CD8-positive, alpha-beta memory T cell (primary cell): ENCODE measurements around the gene SLC24A4. TPM values are rescaled to one million over a fixed set of nuclear protein-coding genes. Genes with fewer than 3 reads are reported as not detected.

Source experiments
- CTCF ChIA-PET: fragments of 350-600 bp; sonication (Branson Sonifier 250); formaldehyde crosslinking; loops from one replicate; lab custom pipeline; 2021; ENCODE audit warnings: antibody characterized with exemption; lab: Charles Lee
- POLR2A ChIA-PET: fragments of 350-600 bp; sonication (Branson Sonifier 250); formaldehyde crosslinking; loops from one replicate; lab custom pipeline; 2021; ENCODE audit warnings: antibody characterized with exemption; lab: Charles Lee
- DNase-seq, 5 donors: peaks; one replicate each; pipeline versions ENCODE4 v3.0.0 to v3.0.0-alpha.2; 2020 to 2022; ENCODE audit warnings: mixed read lengths in 1 of 5
- H3K27ac ChIP-seq: one replicate; pipeline ENCODE4 v1.7.0; 2013; ENCODE audit warnings: low read depth, mild to moderate bottlenecking, low read length, moderate library complexity
- H3K27me3 ChIP-seq: 2 replicates; pipeline ENCODE4 v1.7.0; 2013; ENCODE audit warnings: low read length, mild to moderate bottlenecking; ENCODE audit not compliant: insufficient read depth, poor library complexity, severe bottlenecking
- H3K36me3 ChIP-seq: 2 replicates; pipeline ENCODE4 v1.7.0; 2013; ENCODE audit warnings: mild to moderate bottlenecking, low read length, moderate library complexity; ENCODE audit not compliant: insufficient read depth
- H3K4me1 ChIP-seq: 2 replicates; pipeline ENCODE4 v1.7.0; 2013; ENCODE audit warnings: mild to moderate bottlenecking, low read length, moderate library complexity; ENCODE audit not compliant: insufficient read depth
- H3K4me3 ChIP-seq: 2 replicates; pipeline ENCODE4 v1.7.0; 2013; ENCODE audit warnings: mild to moderate bottlenecking, low read length
- H3K9me3 ChIP-seq: 2 replicates; pipeline ENCODE4 v1.7.0; 2013; ENCODE audit warnings: mild to moderate bottlenecking, low read length
- H3K27ac Mint-ChIP-seq, 8 donors: one replicate each; pipeline ENCODE4 v1.8.0; 2020 to 2021; ENCODE audit warnings: mixed read lengths in 8 of 8, mild to moderate bottlenecking in 6 of 8, inconsistent platforms in 3 of 8, moderate library complexity in 3 of 8
- H3K27me3 Mint-ChIP-seq, 2 donors: one replicate each; pipeline ENCODE4 v1.8.0; 2020 to 2021; ENCODE audit warnings: mixed read lengths in 2 of 2, mild to moderate bottlenecking in 1 of 2, moderate library complexity in 1 of 2
- H3K36me3 Mint-ChIP-seq, 3 donors: one replicate each; pipeline ENCODE4 v1.8.0; 2020 to 2021; ENCODE audit warnings: mixed read lengths in 3 of 3, inconsistent platforms in 1 of 3, mild to moderate bottlenecking in 1 of 3
- H3K4me1 Mint-ChIP-seq, 3 donors: one replicate each; pipeline ENCODE4 v1.8.0; 2020 to 2021; ENCODE audit warnings: mixed read lengths in 3 of 3, inconsistent platforms in 1 of 3, mild to moderate bottlenecking in 1 of 3
- H3K4me3 Mint-ChIP-seq, 7 donors: one replicate each; pipeline ENCODE4 v1.8.0; 2020 to 2021; ENCODE audit warnings: mixed read lengths in 7 of 7, mild to moderate bottlenecking in 6 of 7, moderate library complexity in 4 of 7, inconsistent platforms in 2 of 7
- H3K9me3 Mint-ChIP-seq, 5 donors: one replicate each; pipeline ENCODE4 v1.8.0; 2020 to 2022; ENCODE audit warnings: mixed read lengths in 5 of 5, mild to moderate bottlenecking in 3 of 5, moderate library complexity in 2 of 5, inconsistent platforms in 1 of 5
- polyA plus RNA-seq: library from polyadenylated mRNA; unstranded; fragments of 300-500 nt; fragmentation: Illumina TruSeq; gene quantifications from one replicate; pipeline ENCODE4 v1.2.3, GENCODE V29; 2021
- total RNA-seq, 2 experiments: library from RNA; stranded (reverse); gene quantifications; one replicate each; pipeline ENCODE4 v1.2.3, GENCODE V29; 2021

The SLC24A4 gene
- total and polyA plus RNA-seq, 3 experiments from 2014 or later, result 0.04 TPM; not detected in 2

DNA sequence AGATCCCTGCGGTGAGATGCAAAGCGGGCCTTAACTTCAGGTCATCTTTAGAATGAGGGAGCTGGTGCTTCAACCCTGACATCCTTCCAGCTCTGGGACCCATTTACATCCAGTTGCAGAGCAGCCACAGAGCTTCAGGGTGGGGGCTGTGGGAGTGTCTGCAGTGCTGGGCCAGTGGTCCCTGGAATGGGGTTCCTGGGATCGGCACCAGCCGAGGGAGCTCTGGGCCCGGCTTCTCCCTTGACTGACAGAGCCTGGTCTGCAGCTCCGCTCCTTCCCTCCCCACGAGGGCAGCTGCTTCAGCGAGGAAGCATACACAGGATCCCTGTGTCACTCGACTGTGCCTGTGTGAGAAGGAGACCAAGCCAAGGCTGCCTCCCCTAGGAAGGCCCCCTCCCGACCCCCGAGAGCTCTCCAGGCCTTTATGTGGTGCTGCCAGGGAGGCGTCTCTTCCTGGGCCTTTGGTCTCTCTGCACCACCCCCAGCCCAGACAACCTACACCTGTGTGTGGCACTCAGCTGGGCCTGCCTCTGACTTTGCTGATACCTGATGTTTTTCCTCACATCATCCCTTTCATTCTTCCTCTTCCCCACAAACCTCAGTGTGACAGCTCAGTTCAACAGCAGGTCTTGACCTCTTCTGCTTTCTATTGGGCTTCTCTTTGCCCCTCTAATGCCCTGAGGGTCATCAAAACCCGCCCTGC is 142.5 kb downstream of the SLC24A4 start:
- no peaks in the 10 kb centered on the region for H3K27me3 ChIP-seq
- POLR2A ChIA-PET, result no interaction called here
- peak overlapping the region in 2 of 8 donors; percentile 43 to 85 for H3K27ac Mint-ChIP-seq
- H3K4me1 Mint-ChIP-seq, result peaks cover 26 to 33% (median 27%) of the 10 kb centered on the region in 3 donors
- H3K27me3 Mint-ChIP-seq, result peaks cover 0 to 1% of the 10 kb centered on the region in 2 donors
- DNase-seq, result no peak
- no peak overlapping the region for H3K27ac ChIP-seq
- H3K4me3 ChIP-seq, result no peak overlapping the region
- H3K36me3 ChIP-seq, result no peaks in the 10 kb centered on the region
- no peak overlapping the region for H3K4me3 Mint-ChIP-seq
- H3K9me3 ChIP-seq, result no peaks in the 10 kb centered on the region
- H3K9me3 Mint-ChIP-seq, result peaks cover 0 to 11% (median 3%) of the 10 kb centered on the region in 5 donors
- H3K4me1 ChIP-seq, result peaks cover 14% of the 10 kb centered on the region
- peaks cover 0 to 16% (median 4%) of the 10 kb centered on the region in 3 donors for H3K36me3 Mint-ChIP-seq
- CTCF ChIA-PET, result interaction anchor here (1.2 to 1.6 kb wide), 2 partner anchors 9 to 158 kb away, joined by 3 read pairs; no protein-coding TSS in a partner anchor

GRCh38 chr14:92466059-92466458 is 143.1 kb downstream of the SLC24A4 start:
- peak overlapping the region in 2 of 8 donors; percentile 43 to 85 for H3K27ac Mint-ChIP-seq
- POLR2A ChIA-PET, result no interaction called here
- CTCF ChIA-PET, result interaction anchor here (1.2 to 1.6 kb wide), 2 partner anchors 8 to 157 kb away, joined by 3 read pairs; no protein-coding TSS in a partner anchor
- H3K27me3 Mint-ChIP-seq, result peaks cover 0 to 1% of the 10 kb centered on the region in 2 donors
- H3K4me1 Mint-ChIP-seq, result peaks cover 22 to 27% (median 24%) of the 10 kb centered on the region in 3 donors
- no peak for DNase-seq
- Histone ChIP-seq H3K9me3 (no peaks in the 10 kb centered on the region), H3K4me3 (no peak overlapping the region), H3K36me3 (no peaks in the 10 kb centered on the region), H3K4me1 (peaks cover 9% of the 10 kb centered on the region), H3K27me3 (no peaks in the 10 kb centered on the region), H3K27ac (no peak overlapping the region)
- peaks cover 0 to 16% (median 4%) of the 10 kb centered on the region in 3 donors for H3K36me3 Mint-ChIP-seq
- no peak overlapping the region for H3K4me3 Mint-ChIP-seq
- H3K9me3 Mint-ChIP-seq, result peaks cover 0 to 11% (median 3%) of the 10 kb centered on the region in 5 donors

DNA sequence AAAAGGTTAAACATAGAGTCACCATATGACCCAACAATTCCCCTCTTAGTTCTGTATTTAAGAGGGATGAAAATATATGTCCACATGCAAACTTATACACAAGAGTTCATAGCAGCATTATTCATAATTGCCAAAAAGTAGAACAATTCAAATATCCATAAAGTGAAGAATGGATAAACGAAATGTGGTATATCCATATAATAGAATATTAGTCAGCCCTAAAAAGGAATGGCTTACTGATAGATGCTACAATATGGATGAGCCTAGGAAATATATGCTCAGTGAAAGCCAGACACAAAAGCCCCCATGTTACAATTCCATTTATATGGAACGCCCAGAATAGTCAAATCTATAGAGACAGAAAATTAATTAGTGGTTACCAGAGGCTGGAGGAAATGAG is 146.6 kb downstream of the SLC24A4 start:
- Histone ChIP-seq H3K27me3 (no peaks in the 10 kb centered on the region), H3K4me3 (no peak overlapping the region), H3K9me3 (no peaks in the 10 kb centered on the region), H3K36me3 (no peaks in the 10 kb centered on the region), H3K27ac (no peak overlapping the region), H3K4me1 (no peaks in the 10 kb centered on the region)
- H3K27ac Mint-ChIP-seq, result no peak overlapping the region
- peaks cover 0 to 16% (median 4%) of the 10 kb centered on the region in 3 donors for H3K36me3 Mint-ChIP-seq
- H3K9me3 Mint-ChIP-seq, result peaks cover 0 to 11% (median 3%) of the 10 kb centered on the region in 5 donors
- no peak for DNase-seq
- no peaks in the 10 kb centered on the region for H3K27me3 Mint-ChIP-seq
- CTCF ChIA-PET, result no interaction called here
- no peak overlapping the region for H3K4me3 Mint-ChIP-seq
- H3K4me1 Mint-ChIP-seq, result peaks cover 3 to 13% (median 7%) of the 10 kb centered on the region in 3 donors
- POLR2A ChIA-PET, result no interaction called here

DNA sequence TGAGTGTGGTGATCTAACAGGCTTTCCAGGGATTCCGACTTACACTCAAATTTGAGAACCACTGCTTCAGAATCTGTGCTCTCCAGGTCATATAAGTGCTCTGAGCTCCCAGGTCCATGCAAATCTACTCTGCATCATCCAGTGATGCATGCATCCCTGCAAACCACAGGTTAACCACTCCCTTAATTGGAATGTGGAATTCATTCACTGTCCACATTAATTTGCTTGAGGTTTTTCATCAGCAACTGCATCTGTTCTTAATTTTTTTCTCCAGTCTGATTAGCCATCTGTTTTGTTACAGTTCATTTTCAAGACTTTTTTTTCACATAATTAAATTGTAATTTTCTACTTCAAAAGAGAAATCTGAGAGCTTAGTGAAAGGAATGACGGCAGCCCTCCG is 147.2 kb downstream of the SLC24A4 start:
- H3K36me3 Mint-ChIP-seq, result peaks cover 0 to 16% (median 4%) of the 10 kb centered on the region in 3 donors
- Histone ChIP-seq H3K27ac (no peak overlapping the region), H3K9me3 (no peaks in the 10 kb centered on the region), H3K36me3 (no peaks in the 10 kb centered on the region), H3K27me3 (no peaks in the 10 kb centered on the region), H3K4me3 (no peak overlapping the region), H3K4me1 (no peaks in the 10 kb centered on the region)
- H3K4me1 Mint-ChIP-seq, result peaks cover 3 to 13% (median 7%) of the 10 kb centered on the region in 3 donors
- POLR2A ChIA-PET, result no interaction called here
- CTCF ChIA-PET, result no interaction called here
- DNase-seq, result no peak
- H3K27ac Mint-ChIP-seq, result no peak overlapping the region
- no peaks in the 10 kb centered on the region for H3K27me3 Mint-ChIP-seq
- peaks cover 0 to 11% (median 3%) of the 10 kb centered on the region in 5 donors for H3K9me3 Mint-ChIP-seq
- no peak overlapping the region for H3K4me3 Mint-ChIP-seq

- Mint-ChIP-seq H3K27me3 (no peaks in the 10 kb centered on the region), H3K36me3 (peaks cover 0 to 16% (median 4%) of the 10 kb centered on the region in 3 donors), H3K9me3 (peaks cover 0 to 11% (median 3%) of the 10 kb centered on the region in 5 donors), H3K4me3 (no peak overlapping the region), H3K27ac (no peak overlapping the region), H3K4me1 (peaks cover 3 to 13% (median 7%) of the 10 kb centered on the region in 3 donors)
- H3K4me1 ChIP-seq, result no peaks in the 10 kb centered on the region
- POLR2A ChIA-PET, result no interaction called here
- H3K9me3 ChIP-seq, result no peaks in the 10 kb centered on the region
- H3K27me3 ChIP-seq, result no peaks in the 10 kb centered on the region
- H3K36me3 ChIP-seq, result no peaks in the 10 kb centered on the region
- no peak for DNase-seq
- no peak overlapping the region for H3K4me3 ChIP-seq
- CTCF ChIA-PET, result no interaction called here
- no peak overlapping the region for H3K27ac ChIP-seq
Measured at GRCh38 chr14:92470811-92471210, 147.8 kb downstream of the SLC24A4 start.

- peaks cover 0 to 15% (median 4%) of the 10 kb centered on the region in 3 donors for H3K36me3 Mint-ChIP-seq
- CTCF ChIA-PET, result no interaction called here
- Histone ChIP-seq H3K27ac (no peak overlapping the region), H3K4me3 (no peak overlapping the region), H3K4me1 (no peaks in the 10 kb centered on the region), H3K9me3 (no peaks in the 10 kb centered on the region), H3K36me3 (no peaks in the 10 kb centered on the region), H3K27me3 (no peaks in the 10 kb centered on the region)
- POLR2A ChIA-PET, result no interaction called here
- no peak overlapping the region for H3K27ac Mint-ChIP-seq
- H3K4me3 Mint-ChIP-seq, result no peak overlapping the region
- peaks cover 3 to 13% (median 7%) of the 10 kb centered on the region in 3 donors for H3K4me1 Mint-ChIP-seq
- no peak for DNase-seq
- no peaks in the 10 kb centered on the region for H3K27me3 Mint-ChIP-seq
- peaks cover 0 to 11% (median 3%) of the 10 kb centered on the region in 5 donors for H3K9me3 Mint-ChIP-seq
Measured at GRCh38 chr14:92471919-92472318, 149.0 kb downstream of the SLC24A4 start.

DNA sequence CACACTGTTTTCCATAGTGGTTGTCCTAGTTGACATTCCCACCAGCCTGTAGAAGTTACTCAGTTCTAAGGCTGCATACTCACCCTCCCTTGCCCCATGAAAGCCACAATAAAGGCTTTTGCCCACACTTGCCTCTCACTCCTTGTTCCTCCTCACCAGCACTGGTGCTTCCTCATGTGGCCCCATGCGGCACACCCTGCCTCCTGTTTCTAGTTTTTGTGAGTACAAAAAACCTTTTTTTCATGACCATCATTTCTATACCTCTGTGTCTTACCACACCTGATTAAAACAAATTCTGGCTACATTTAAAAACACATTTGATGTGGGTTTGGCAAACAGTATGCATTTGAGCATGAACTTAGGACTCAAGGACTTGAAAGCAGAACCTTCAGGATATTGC is 149.9 kb downstream of the SLC24A4 start:
- Histone ChIP-seq H3K27me3 (no peaks in the 10 kb centered on the region), H3K36me3 (no peaks in the 10 kb centered on the region), H3K27ac (no peak overlapping the region), H3K4me1 (no peaks in the 10 kb centered on the region), H3K4me3 (no peak overlapping the region), H3K9me3 (no peaks in the 10 kb centered on the region)
- Mint-ChIP-seq H3K4me1 (peaks cover 3 to 13% (median 7%) of the 10 kb centered on the region in 3 donors), H3K27me3 (no peaks in the 10 kb centered on the region), H3K27ac (peak overlapping the region in 3 of 8 donors; percentile 14 to 24 (median 19)), H3K9me3 (peaks cover 0 to 11% (median 0%) of the 10 kb centered on the region in 5 donors), H3K4me3 (no peak overlapping the region), H3K36me3 (peaks cover 0 to 11% (median 2%) of the 10 kb centered on the region in 3 donors)
- POLR2A ChIA-PET, result no interaction called here
- CTCF ChIA-PET, result no interaction called here
- no peak for DNase-seq

GRCh38 chr14:92473261-92473968 is 150.4 kb downstream of the SLC24A4 start:
- H3K27ac ChIP-seq, result no peak overlapping the region
- H3K36me3 Mint-ChIP-seq, result peaks cover 0 to 8% (median 2%) of the 10 kb centered on the region in 3 donors
- H3K9me3 ChIP-seq, result no peaks in the 10 kb centered on the region
- H3K36me3 ChIP-seq, result no peaks in the 10 kb centered on the region
- ChIA-PET CTCF (interaction anchor here (1.0 kb wide), 1 partner anchor 7 kb away, joined by 3 read pairs; no protein-coding TSS in a partner anchor), POLR2A (no interaction called here)
- no peaks in the 10 kb centered on the region for H3K27me3 Mint-ChIP-seq
- DNase-seq, result no peak
- no peaks in the 10 kb centered on the region for H3K4me1 ChIP-seq
- H3K27ac Mint-ChIP-seq, result no peak overlapping the region
- H3K9me3 Mint-ChIP-seq, result peaks cover 0 to 9% (median 0%) of the 10 kb centered on the region in 5 donors
- no peak overlapping the region for H3K4me3 Mint-ChIP-seq
- no peaks in the 10 kb centered on the region for H3K27me3 ChIP-seq
- H3K4me1 Mint-ChIP-seq, result peaks cover 3 to 13% (median 7%) of the 10 kb centered on the region in 3 donors
- no peak overlapping the region for H3K4me3 ChIP-seq
